ENCODE data around the gene ECE2. TPM values are rescaled to one million over a fixed set of nuclear protein-coding genes. Genes with fewer than 3 reads are reported as not detected.

The ECE2 gene
- total and polyA plus RNA-seq, 8 donors = 0.45 to 2.9 TPM; not detected in 6

DNA sequence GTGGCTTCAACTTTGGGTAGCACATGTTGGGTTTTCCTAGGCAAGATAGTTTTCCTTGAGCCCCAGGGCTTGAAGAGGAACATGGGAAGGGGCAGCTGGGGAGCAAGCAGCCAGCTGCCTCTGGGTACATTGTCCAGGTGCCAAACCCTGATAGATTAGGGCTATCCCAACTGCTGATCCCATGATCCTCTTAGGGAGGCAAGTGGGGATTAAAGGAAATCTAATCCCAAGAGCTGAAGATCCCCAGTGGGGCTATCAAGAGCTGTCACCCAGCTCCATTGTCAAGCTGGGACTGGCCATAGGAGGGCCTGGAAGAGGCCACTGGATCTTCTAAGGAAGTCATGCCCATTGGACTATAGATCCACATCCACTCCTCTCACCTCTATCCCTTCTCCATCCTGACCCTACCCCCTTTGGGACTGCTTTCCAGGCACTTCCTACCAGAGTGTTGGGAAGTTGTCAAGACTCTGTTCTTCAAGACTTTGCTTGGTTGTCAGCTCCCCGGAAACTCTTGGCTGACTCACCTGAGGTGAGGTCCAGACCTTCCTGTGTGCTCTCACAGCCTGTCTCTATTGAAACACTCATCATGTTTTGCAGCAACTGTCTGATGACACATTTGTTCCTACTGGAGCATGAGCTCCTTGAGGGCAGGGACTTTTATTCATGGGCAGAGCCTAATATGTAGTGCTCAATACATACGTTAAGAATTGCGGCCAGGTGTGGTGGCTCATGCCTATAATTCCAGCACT is 20.4 kb upstream of the ECE2 start:
- no peaks in the 10 kb centered on the region for H3K9me3 ChIP-seq
- H3K4me3 ChIP-seq = no peak overlapping the region
- H3K27ac ChIP-seq = no peak overlapping the region
- H3K4me1 ChIP-seq = peaks cover 9 to 15% (median 13%) of the 10 kb centered on the region in 4 donors
- TF ChIP-seq, protein P1, sequence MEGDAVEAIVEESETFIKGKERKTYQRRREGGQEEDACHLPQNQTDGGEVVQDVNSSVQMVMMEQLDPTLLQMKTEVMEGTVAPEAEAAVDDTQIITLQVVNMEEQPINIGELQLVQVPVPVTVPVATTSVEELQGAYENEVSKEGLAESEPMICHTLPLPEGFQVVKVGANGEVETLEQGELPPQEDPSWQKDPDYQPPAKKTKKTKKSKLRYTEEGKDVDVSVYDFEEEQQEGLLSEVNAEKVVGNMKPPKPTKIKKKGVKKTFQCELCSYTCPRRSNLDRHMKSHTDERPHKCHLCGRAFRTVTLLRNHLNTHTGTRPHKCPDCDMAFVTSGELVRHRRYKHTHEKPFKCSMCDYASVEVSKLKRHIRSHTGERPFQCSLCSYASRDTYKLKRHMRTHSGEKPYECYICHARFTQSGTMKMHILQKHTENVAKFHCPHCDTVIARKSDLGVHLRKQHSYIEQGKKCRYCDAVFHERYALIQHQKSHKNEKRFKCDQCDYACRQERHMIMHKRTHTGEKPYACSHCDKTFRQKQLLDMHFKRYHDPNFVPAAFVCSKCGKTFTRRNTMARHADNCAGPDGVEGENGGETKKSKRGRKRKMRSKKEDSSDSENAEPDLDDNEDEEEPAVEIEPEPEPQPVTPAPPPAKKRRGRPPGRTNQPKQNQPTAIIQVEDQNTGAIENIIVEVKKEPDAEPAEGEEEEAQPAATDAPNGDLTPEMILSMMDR (IDR thresholded peaks at IDR 0.05) = no peak
- TF ChIP-seq EP300 (IDR thresholded peaks at IDR 0.05) = no peak
- no peak for TF ChIP-seq POLR2A (IDR thresholded peaks at IDR 0.05)
- TF ChIP-seq POLR2AphosphoS5 (IDR thresholded peaks at IDR 0.05) = no peak
- DNase-seq = no peak
- peaks cover 0 to 16% (median 9%) of the 10 kb centered on the region in 4 donors for H3K36me3 ChIP-seq
- WGBS, 5 donors = 96 to 99% (median 98%) methylated on average over 3 of the region's 3 CpGs
- H3K27me3 ChIP-seq = peaks cover under 1 to 33% (median 17%) of the 10 kb centered on the region in 3 donors
- intact Hi-C loops (cut with DNase I; ENCODE audit: low total_unique reads) = no loop called here

- H3K4me1 ChIP-seq = peaks cover 24 to 28% (median 27%) of the 10 kb centered on the region in 4 donors
- WGBS, 5 donors = 92 to 95% (median 95%) methylated on average over 23 of the region's 23 CpGs
- H3K27ac ChIP-seq = no peak overlapping the region
- intact Hi-C loops (cut with DNase I; ENCODE audit: low total_unique reads) = no loop called here
- no peak for DNase-seq
- H3K36me3 ChIP-seq = peaks cover 0 to 16% (median 9%) of the 10 kb centered on the region in 4 donors
- H3K27me3 ChIP-seq = peaks cover 8 to 51% (median 33%) of the 10 kb centered on the region in 3 donors
- TF ChIP-seq POLR2A (IDR thresholded peaks at IDR 0.05) (no peak), EP300 (IDR thresholded peaks at IDR 0.05) (no peak), POLR2AphosphoS5 (IDR thresholded peaks at IDR 0.05) (no peak)
- TF ChIP-seq, protein P1 (IDR thresholded peaks at IDR 0.05) = no peak
- H3K9me3 ChIP-seq = no peaks in the 10 kb centered on the region
- no peak overlapping the region for H3K4me3 ChIP-seq
Observed at GRCh38 chr3:184257083-184257915, 18.5 kb upstream of the ECE2 start.

DNA sequence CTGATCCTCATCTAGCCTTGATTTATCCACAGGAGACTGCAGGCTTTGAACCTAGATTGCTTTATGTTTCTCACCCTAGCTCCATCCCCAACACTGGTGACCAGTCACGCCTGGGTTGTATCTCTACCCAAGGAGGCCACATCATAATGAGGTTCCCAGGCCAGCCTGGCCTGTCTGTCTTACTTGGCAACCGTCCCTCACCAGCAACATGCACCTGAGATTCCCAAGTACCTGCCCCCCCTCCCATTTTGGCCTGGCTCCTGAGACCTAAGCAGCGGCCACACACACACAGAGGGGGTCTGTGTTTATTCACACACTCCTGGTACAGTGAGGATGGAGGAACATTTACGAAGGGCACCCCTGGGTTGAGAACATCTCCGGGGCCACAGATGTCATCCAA is 16.9 kb upstream of the ECE2 start:
- peaks cover 30 to 34% (median 32%) of the 10 kb centered on the region in 4 donors for H3K4me1 ChIP-seq

More for the DNA sequence above, 16.9 kb upstream of the ECE2 start:
- peaks cover 9 to 67% (median 45%) of the 10 kb centered on the region in 3 donors for H3K27me3 ChIP-seq
- no peak overlapping the region for H3K27ac ChIP-seq
- DNase-seq = no peak
- intact Hi-C loops (cut with DNase I; ENCODE audit: low total_unique reads) = no loop called here
- no peaks in the 10 kb centered on the region for H3K9me3 ChIP-seq
- 86 to 90% (median 89%) methylated on average over 5 of the region's 5 CpGs for WGBS, 5 donors
- H3K4me3 ChIP-seq = no peak overlapping the region
- H3K36me3 ChIP-seq = peaks cover 0 to 16% (median 9%) of the 10 kb centered on the region in 4 donors
- TF ChIP-seq POLR2AphosphoS5 (IDR thresholded peaks at IDR 0.05) = no peak
- TF ChIP-seq, protein P1 (IDR thresholded peaks at IDR 0.05) = no peak
- no peak for TF ChIP-seq POLR2A (IDR thresholded peaks at IDR 0.05)
- TF ChIP-seq EP300 (IDR thresholded peaks at IDR 0.05) = no peak

Measured in stomach (tissue), 9 donors.